ENCODE measurements around the gene LRRC8D.

Gene LRRC8D

GRCh38 chr1:89834083-89834704 lies 13.4 kb downstream of the LRRC8D start:
- no peak for FAIRE-seq

GRCh38 chr1:89836252-89837035 lies 15.6 kb downstream of the LRRC8D start:
- no peak for FAIRE-seq

- peak; percentile 5 for FAIRE-seq
Observed at GRCh38 chr1:89837036-89837481, 16.2 kb downstream of the LRRC8D start.

- no peak for FAIRE-seq
Observed at GRCh38 chr1:89837510-89837909, 16.7 kb downstream of the LRRC8D start.

GRCh38 chr1:89839516-89839915 lies 18.7 kb downstream of the LRRC8D start:
- FAIRE-seq: no peak

GRCh38 chr1:89841507-89841906 lies 20.7 kb downstream of the LRRC8D start:
- FAIRE-seq: no peak

GRCh38 chr1:89842567-89843272 lies 21.9 kb downstream of the LRRC8D start:
- no peak for FAIRE-seq

GRCh38 chr1:89843273-89844130 lies 22.7 kb downstream of the LRRC8D start:
- FAIRE-seq: no peak

- FAIRE-seq: no peak
Observed at GRCh38 chr1:89844241-89844807, 23.5 kb downstream of the LRRC8D start.

- FAIRE-seq: no peak
Observed at GRCh38 chr1:89844860-89845259, 24.0 kb downstream of the LRRC8D start.

- no peak for FAIRE-seq
Observed at GRCh38 chr1:89847191-89847729, 26.4 kb downstream of the LRRC8D start.

GRCh38 chr1:89850844-89851415 lies 30.1 kb downstream of the LRRC8D start:
- FAIRE-seq: no peak

- no peak for FAIRE-seq
Observed at GRCh38 chr1:89854140-89854539, 33.3 kb downstream of the LRRC8D start.

- peak; percentile 24 for FAIRE-seq
Observed at GRCh38 chr1:89855413-89856123, 34.7 kb downstream of the LRRC8D start.

GRCh38 chr1:89863165-89863830 lies 42.5 kb downstream of the LRRC8D start:
- no peak for FAIRE-seq

GRCh38 chr1:89865498-89866382 lies 44.9 kb downstream of the LRRC8D start:
- no peak for FAIRE-seq

- FAIRE-seq: no peak
Observed at GRCh38 chr1:89866568-89866967, 45.7 kb downstream of the LRRC8D start.

GRCh38 chr1:89870998-89871397 lies 50.2 kb downstream of the LRRC8D start:
- FAIRE-seq: no peak

- no peak for FAIRE-seq
Observed at GRCh38 chr1:89871768-89872473, 51.1 kb downstream of the LRRC8D start.

All from islet of Langerhans (tissue), 1 donor.